ENCODE data around the gene LRRC66.

GRCh38 chr4:52045028-52045427 is 24.9 kb upstream of the LRRC66 start:
- TF ChIP-seq POLR2AphosphoS5 (IDR thresholded peaks at IDR 0.05; ENCODE audit: low read depth) (no peak), CTCF (conservative IDR thresholded peaks at IDR 0.05; ENCODE audit: low read depth in 2 of 2) (no peak), REST (IDR thresholded peaks at IDR 0.05; ENCODE audit: unreplicated experiment) (no peak), EZH2 (IDR thresholded peaks at IDR 0.05; ENCODE audit: low read depth, unreplicated experiment) (no peak), CREB1 (CRISPR knock-in tag; IDR thresholded peaks at IDR 0.05; ENCODE audit: low read depth) (no peak), EZH2phosphoT487 (IDR thresholded peaks at IDR 0.05; ENCODE audit: unreplicated experiment) (no peak)

All from GM23338 (cell line).